HEK293T (cell line): ENCODE data around the gene IRX1.

Experiments used
- CTCF ChIA-PET: fragments of 350-600 bp; formaldehyde crosslinking; extraction: SDS; loops from one replicate; lab custom pipeline; 2021; ENCODE audit warnings: antibody characterized with exemption, inconsistent platforms; lab: Yijun Ruan, JAX
- POLR2A ChIA-PET: fragments of 350-600 bp; formaldehyde crosslinking; extraction: SDS; loops from one replicate; lab custom pipeline; 2020; ENCODE audit warnings: antibody characterized with exemption, inconsistent platforms; lab: Yijun Ruan, JAX
- DNase-seq: peaks from one replicate; pipeline ENCODE4 v3.0.0; 2012; ENCODE audit warnings: mixed read lengths; ENCODE audit errors: extremely low spot score
- ARNT ChIP-seq: fragments of 450-650 bp; IDR thresholded peaks from 2 replicates; pipeline ENCODE4 v1.6.1; 2017; ENCODE audit warnings: mild to moderate bottlenecking
- BHLHE40 ChIP-seq: fragments of 450-650 bp; IDR thresholded peaks from 2 replicates; pipeline ENCODE4 v1.6.1; 2016; ENCODE audit warnings: mild to moderate bottlenecking, moderate library complexity, borderline replicate concordance
- CTBP1 ChIP-seq: fragments of 450-650 bp; IDR thresholded peaks from 2 replicates; pipeline ENCODE4 v1.6.1; 2016; ENCODE audit warnings: borderline replicate concordance
- ELF4 ChIP-seq: fragments of 450-650 bp; IDR thresholded peaks from 2 replicates; pipeline ENCODE4 v1.6.1; 2017; ENCODE audit warnings: antibody characterized with exemption
- FOXA1 ChIP-seq: fragments of 450-650 bp; IDR thresholded peaks from 2 replicates; pipeline ENCODE4 v1.6.1; 2016; ENCODE audit warnings: mild to moderate bottlenecking
- FOXK2 ChIP-seq: fragments of 450-650 bp; IDR thresholded peaks from 2 replicates; pipeline ENCODE4 v1.6.1; 2016; ENCODE audit warnings: mild to moderate bottlenecking
- FOXM1 ChIP-seq: fragments of 450-650 bp; IDR thresholded peaks from 2 replicates; pipeline ENCODE4 v1.6.1; 2017; ENCODE audit warnings: mild to moderate bottlenecking, borderline replicate concordance
- HDGF ChIP-seq: fragments of 450-650 bp; IDR thresholded peaks from 2 replicates; pipeline ENCODE4 v1.6.1; 2017; ENCODE audit warnings: antibody characterized with exemption, borderline replicate concordance
- L3MBTL2 ChIP-seq: fragments of 450-650 bp; conservative IDR thresholded peaks from 2 replicates; pipeline ENCODE4 v1.6.1; 2016; ENCODE audit warnings: mild to moderate bottlenecking
- LEF1 ChIP-seq: fragments of 450-650 bp; IDR thresholded peaks from 2 replicates; pipeline ENCODE4 v1.6.1; 2017; ENCODE audit warnings: mild to moderate bottlenecking, borderline replicate concordance
- NFRKB ChIP-seq: fragments of 450-650 bp; IDR thresholded peaks from 2 replicates; pipeline ENCODE4 v1.6.1; 2016; ENCODE audit warnings: mild to moderate bottlenecking, moderate library complexity
- SP1 ChIP-seq: fragments of 450-650 bp; IDR thresholded peaks from 2 replicates; pipeline ENCODE4 v1.6.1; 2017
- SUZ12 ChIP-seq: fragments of 450-650 bp; IDR thresholded peaks from 2 replicates; pipeline ENCODE4 v1.6.1; 2016; ENCODE audit warnings: mild to moderate bottlenecking
- TARDBP ChIP-seq: fragments of 450-650 bp; IDR thresholded peaks from 2 replicates; pipeline ENCODE4 v1.6.1; 2016
- ZNF384 ChIP-seq: fragments of 450-650 bp; IDR thresholded peaks from 2 replicates; pipeline ENCODE4 v1.6.1; 2016
- TF ChIP-seq, protein P1 (sequence below): fragments of 450-650 bp; IDR thresholded peaks from 2 replicates; pipeline ENCODE4 v1.6.1; 2016

Gene IRX1

DNA sequence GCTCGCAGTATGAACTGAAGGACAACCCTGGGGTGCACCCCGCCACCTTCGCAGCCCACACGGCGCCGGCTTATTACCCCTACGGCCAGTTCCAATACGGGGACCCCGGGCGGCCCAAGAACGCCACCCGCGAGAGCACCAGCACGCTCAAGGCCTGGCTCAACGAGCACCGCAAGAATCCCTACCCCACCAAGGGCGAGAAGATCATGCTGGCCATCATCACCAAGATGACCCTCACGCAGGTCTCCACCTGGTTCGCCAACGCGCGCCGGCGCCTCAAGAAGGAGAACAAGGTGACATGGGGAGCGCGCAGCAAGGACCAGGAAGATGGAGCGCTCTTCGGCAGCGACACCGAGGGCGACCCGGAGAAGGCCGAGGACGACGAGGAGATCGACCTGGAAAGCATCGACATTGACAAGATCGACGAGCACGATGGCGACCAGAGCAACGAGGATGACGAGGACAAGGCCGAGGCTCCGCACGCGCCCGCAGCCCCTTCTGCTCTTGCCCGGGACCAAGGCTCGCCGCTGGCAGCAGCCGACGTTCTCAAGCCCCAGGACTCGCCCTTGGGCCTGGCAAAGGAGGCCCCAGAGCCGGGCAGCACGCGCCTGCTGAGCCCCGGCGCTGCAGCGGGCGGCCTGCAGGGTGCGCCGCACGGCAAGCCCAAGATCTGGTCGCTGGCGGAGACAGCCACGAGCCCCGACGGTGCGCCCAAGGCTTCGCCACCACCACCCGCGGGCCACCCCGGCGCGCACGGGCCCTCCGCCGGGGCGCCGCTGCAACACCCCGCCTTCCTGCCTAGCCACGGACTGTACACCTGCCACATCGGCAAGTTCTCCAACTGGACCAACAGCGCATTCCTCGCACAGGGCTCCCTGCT, 3.8 kb downstream of the IRX1 start:
- no peak for DNase-seq
- TF ChIP-seq TARDBP (no peak), BHLHE40 (no peak), ELF4 (no peak), CTBP1 (no peak), L3MBTL2 (no peak), ARNT (no peak), SUZ12 (no peak), SP1 (no peak), LEF1 (no peak), FOXA1 (no peak)
- ChIA-PET CTCF (no interaction called here), POLR2A (no interaction called here)

DNA sequence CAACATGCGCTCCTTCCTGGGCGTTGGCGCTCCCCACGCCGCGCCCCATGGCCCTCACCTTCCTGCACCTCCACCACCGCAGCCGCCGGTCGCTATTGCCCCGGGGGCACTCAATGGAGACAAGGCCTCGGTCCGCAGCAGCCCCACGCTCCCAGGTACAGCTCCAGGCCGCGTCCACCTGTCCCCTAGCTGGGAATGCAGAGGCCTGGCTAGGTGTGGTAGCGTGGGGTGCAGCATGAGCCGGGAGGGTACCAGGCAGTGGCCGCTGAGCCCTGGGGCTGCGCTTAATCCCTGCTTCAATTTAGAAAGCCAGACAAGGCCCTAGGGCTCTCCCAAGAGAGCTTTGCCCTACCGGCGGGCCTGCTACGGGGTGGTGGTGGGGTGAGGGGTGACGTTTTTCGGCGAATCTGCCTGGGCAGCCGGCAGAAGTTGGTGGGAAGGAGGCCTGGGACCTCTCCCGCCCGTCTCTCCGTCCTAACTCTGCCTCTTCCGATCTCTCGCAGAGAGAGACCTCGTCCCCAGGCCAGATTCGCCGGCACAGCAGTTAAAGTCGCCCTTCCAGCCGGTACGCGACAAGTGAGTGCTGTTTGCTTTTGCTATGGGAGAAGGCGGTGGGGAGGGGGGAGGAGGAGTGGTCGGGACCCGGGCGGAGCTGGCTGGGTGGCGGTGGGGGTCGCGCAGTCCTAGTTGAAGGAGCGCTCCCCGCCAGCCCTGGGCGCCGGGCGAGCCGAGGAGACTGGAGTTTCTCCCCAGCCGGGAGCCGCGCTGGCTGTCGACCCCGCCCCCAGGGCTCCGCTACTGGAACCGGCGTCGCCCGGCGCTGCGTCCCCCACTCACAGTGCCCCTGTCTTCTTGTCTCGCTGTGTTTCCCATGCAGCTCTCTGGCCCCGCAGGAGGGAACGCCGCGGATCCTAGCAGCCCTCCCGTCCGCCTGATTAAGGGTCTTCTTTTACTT, 4.8 kb downstream of the IRX1 start:
- no peak for TF ChIP-seq ELF4
- no peak for TF ChIP-seq BHLHE40
- ChIA-PET POLR2A (no interaction called here), CTCF (no interaction called here)
- DNase-seq = no peak

DNA sequence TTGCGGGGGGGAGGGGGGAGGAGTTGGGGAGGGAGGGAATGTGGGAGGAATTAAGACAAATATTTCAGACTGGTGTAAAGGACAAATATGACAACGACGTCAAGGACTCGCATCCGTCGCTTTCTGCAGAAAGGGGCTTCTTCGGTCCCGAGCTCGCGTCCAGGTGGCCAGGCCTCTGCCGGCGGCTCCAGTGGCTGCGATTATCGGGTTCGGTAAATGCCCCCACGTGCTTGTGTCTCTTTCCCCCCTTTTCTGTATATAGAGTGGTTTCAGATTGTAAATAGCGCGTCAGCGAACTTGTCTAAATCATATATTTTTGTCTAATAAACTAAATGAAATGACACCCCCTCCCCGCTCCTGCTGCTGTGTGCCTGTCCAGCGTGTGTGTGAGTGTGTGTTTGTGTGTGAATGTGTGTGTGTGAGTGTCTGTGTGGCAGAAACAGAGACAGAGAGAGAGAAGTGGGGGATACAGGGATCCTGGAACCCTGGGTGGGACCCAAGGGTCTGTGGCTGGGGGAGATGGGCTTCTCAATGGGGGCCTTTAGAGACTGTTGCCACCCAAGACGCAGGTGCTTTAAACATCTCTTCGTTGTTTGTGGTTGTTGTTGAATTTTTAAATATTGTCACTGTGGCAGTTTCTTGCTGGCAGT, 5.6 kb downstream of the IRX1 start:
- POLR2A ChIA-PET = no interaction called here
- TF ChIP-seq L3MBTL2 (no peak), CTBP1 (no peak), LEF1 (no peak), BHLHE40 (no peak), FOXA1 (no peak), TARDBP (no peak), SUZ12 (no peak), SP1 (no peak), NFRKB (no peak), ELF4 (no peak)
- TF ChIP-seq, protein P1, sequence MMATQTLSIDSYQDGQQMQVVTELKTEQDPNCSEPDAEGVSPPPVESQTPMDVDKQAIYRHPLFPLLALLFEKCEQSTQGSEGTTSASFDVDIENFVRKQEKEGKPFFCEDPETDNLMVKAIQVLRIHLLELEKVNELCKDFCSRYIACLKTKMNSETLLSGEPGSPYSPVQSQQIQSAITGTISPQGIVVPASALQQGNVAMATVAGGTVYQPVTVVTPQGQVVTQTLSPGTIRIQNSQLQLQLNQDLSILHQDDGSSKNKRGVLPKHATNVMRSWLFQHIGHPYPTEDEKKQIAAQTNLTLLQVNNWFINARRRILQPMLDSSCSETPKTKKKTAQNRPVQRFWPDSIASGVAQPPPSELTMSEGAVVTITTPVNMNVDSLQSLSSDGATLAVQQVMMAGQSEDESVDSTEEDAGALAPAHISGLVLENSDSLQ = no peak
- DNase-seq = no peak
- CTCF ChIA-PET = no interaction called here

DNA sequence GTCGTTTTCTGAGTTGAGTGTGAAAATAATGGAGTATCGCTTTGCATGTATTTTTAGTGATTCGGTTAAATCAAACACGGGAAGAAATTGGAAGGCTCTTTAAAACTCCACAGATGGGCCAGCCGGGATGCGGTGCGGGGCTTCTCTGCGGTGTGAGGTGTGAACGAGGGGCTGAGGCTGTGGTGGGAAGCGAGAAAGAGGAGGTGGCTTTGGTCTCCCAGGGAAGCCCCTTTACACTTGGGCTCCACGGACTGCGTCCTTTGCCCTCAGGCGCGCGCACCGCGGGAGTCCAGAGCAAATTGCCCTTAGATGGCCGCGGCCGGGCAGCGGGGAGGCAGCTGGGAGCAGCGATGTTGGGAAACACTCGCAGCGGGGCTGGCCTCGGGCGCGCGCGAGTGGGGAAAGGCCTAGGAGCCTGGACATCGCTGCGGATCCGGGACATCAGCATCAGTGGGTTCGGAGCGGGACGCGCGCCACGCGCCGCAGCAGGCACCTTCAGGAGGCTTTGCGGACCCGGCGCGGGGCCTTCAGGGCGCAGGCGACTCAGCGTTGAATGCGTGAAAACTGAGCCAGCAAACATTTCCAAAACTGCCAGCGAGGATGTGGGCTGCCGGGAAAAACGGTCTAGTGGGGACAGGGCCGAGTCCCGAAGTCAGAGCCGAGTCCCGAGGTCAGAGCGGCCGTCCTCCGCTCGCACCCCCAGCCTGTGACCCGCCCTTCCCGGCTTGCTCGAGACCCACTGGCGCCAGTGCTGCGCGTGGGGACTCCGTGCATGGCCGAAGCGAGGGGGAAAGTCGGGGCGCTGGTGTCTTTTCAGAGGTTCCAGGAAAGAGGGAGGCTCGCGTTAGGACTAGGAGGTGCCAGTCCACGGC, 6.5 kb downstream of the IRX1 start:
- POLR2A ChIA-PET = no interaction called here
- no peak for DNase-seq
- TF ChIP-seq CTBP1 = no peak
- no peak for TF ChIP-seq SUZ12
- no peak for TF ChIP-seq FOXA1
- no peak for TF ChIP-seq HDGF
- TF ChIP-seq ELF4 = no peak
- TF ChIP-seq SP1 = no peak
- TF ChIP-seq TARDBP = no peak
- no peak for TF ChIP-seq L3MBTL2
- CTCF ChIA-PET = no interaction called here

DNA sequence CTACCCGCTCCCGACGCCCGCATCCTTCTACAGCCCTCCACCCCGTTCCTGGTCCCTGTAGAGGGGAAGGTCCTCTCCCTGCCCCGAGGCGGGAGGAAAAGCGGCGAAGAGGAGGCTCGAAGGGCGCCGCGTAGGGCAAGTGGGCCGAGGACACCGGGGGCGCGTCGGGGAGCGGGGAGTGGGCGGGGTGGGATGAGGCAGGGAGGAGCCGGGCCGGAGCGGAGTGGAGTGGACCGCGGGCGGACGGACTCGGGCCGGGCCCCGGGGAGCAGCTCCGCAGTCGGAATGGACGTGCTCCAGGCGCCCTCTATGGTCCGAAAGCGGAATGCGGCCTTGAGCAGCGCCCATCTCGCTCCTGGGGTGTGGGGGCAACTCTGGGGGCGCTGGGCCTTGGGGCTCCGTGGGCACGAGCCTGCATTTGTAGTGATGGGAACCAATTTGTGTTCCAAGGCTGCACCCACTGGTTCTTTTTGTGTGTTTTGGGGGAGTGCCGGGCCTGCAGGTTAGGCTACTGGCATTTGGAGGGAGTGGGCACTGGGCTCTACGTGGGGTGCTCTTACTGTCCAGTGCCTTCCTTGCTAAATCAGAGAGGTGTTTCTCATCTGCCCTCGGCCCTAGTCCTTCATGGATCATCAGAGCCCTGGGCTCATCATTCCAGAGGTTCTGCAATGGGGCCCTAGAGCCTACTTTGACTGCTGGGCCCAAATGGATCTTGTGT, 7.3 kb downstream of the IRX1 start:
- POLR2A ChIA-PET = no interaction called here
- DNase-seq = no peak
- no peak for TF ChIP-seq SP1
- no peak for TF ChIP-seq LEF1
- no peak for TF ChIP-seq ZNF384
- TF ChIP-seq L3MBTL2 = no peak
- no peak for TF ChIP-seq FOXK2
- no peak for TF ChIP-seq ELF4
- no peak for TF ChIP-seq HDGF
- TF ChIP-seq BHLHE40 = no peak
- TF ChIP-seq NFRKB = no peak
- no peak for TF ChIP-seq SUZ12
- TF ChIP-seq TARDBP = no peak
- TF ChIP-seq, protein P1 = no peak
- no peak for TF ChIP-seq ARNT
- TF ChIP-seq CTBP1 = no peak
- no peak for TF ChIP-seq FOXA1
- no peak for TF ChIP-seq FOXM1
- CTCF ChIA-PET = no interaction called here
